D721Med (cell line): Measurements from ENCODE around the gene ZBED4.

Source experiments
- DNase-seq: peaks from one replicate; pipeline ENCODE4 v3.0.0; 2011; ENCODE audit warnings: low spot score; ENCODE audit not compliant: insufficient read length
- FAIRE-seq: peaks from 2 replicates; lab custom pipeline; 2011; peaks lifted over from hg19 to GRCh38; lab: Jason Lieb, UNC
- TF ChIP-seq, protein P1 (sequence below): IDR thresholded peaks from 2 replicates; pipeline ENCODE4 v1.5.1; 2012; ENCODE audit warnings: mild to moderate bottlenecking, control low read depth; ENCODE audit not compliant: insufficient read depth; ENCODE audit errors: missing control alignments

ZBED4 gene

DNA sequence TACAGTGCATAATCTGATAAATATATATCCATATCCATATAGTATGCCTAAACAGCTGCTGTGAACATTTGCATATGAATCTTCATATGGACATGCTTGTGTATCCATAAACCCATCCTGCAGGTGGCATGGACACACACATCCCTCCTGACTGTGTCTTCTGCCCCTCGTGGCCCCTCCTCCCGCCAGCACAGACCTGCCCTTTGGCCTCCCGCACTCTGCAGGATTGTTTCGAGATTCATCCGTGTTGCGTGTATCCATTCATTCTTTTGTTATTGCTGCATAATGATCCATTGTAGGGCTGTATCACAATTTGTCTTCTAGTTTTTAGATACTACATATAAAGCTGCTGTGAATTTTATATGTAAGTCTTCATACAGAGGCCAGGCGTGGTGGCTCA, 24.0 kb downstream of the ZBED4 start:
- no peak for FAIRE-seq
- DNase-seq = no peak
- TF ChIP-seq, protein P1, sequence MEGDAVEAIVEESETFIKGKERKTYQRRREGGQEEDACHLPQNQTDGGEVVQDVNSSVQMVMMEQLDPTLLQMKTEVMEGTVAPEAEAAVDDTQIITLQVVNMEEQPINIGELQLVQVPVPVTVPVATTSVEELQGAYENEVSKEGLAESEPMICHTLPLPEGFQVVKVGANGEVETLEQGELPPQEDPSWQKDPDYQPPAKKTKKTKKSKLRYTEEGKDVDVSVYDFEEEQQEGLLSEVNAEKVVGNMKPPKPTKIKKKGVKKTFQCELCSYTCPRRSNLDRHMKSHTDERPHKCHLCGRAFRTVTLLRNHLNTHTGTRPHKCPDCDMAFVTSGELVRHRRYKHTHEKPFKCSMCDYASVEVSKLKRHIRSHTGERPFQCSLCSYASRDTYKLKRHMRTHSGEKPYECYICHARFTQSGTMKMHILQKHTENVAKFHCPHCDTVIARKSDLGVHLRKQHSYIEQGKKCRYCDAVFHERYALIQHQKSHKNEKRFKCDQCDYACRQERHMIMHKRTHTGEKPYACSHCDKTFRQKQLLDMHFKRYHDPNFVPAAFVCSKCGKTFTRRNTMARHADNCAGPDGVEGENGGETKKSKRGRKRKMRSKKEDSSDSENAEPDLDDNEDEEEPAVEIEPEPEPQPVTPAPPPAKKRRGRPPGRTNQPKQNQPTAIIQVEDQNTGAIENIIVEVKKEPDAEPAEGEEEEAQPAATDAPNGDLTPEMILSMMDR = no peak

DNA sequence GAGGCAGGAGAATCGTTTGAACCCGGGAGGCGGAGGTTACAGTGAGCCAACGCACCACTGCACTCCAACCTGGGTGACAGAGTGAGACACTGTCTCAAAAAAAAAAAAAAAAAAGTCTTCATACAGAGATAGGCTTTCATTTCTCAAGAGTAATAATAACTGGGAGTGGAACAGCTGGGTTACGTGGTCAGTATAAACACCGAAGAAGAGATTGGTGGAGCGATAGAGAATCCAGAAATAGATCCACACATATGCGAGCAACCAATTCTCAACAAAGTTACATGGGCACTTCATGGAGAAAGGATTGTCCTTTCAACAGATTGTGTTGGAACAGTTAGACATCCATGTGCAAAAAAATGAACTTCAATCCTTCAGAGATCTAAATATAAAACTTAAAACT, 24.6 kb downstream of the ZBED4 start:
- FAIRE-seq = no peak
- no peak for DNase-seq
- TF ChIP-seq, protein P1 = no peak

DNA sequence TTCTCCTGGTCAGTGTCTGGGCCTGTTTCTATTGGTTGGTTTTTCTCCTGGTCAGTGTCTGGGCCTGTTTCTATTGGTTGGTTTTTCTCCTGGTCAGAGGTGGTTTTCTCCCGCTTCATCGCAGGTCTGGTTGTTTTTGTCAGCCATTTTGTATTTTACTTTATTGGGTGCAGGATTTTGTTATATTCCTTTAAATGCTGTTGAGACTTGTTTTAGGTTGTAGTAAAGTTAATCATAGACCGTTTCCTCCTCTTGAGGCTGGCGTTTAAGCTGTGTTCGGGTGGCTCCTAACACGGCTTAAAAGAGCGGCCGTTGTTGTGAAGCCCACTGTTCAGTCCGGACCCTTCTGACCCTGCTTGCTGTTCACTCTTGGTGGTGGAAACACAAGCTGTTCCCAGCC, 26.2 kb downstream of the ZBED4 start:
- no peak for FAIRE-seq
- DNase-seq = no peak
- TF ChIP-seq, protein P1 = no peak

GRCh38 chr22:49880281-49880680, 26.6 kb downstream of the ZBED4 start:
- FAIRE-seq (no peak), DNase-seq (no peak)
- TF ChIP-seq, protein P1 = no peak

GRCh38 chr22:49881856-49882255, 28.2 kb downstream of the ZBED4 start:
- DNase-seq (no peak), FAIRE-seq (no peak)

DNA sequence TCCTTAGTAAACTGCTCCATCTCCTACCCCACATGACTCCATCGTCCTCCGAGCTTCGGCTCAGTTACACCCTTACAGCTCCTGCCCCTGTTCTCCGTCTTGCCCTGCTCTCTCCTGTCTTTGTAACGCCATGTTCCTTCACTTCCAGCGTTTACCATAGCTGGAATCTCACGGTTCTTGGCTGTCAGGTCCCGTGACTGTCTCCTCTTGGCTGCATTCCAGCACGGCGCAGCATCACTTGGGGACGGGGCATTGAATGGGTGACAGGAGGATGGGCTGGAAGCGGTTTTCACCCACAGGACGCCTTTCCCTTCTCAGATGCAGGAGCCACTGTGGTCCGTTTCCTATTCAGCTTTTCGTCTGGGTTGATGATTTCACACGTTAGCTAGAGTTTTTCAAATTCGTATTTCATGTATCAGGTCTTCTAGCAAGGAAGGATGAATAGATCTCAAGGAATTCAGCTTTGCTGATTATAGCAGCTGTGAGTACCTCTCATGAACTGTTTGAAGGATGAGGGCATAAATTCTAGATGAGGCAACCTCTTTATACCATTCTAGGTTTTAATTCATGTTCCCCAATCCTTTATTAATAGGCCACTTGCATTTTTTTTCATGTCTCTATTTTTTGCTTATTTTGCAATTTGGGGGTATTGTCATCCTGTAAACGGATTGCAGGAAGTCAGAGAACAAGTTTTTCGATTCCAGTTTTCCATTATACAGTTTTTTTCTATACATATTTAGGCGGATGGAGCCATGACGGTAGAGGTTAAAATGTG, 29.1 kb downstream of the ZBED4 start:
- TF ChIP-seq, protein P1 = no peak
- no peak for FAIRE-seq
- no peak for DNase-seq

More at GRCh38 chr22:49881856-49882255, 28.2 kb downstream of the ZBED4 start:
- TF ChIP-seq, protein P1 = no peak

DNA sequence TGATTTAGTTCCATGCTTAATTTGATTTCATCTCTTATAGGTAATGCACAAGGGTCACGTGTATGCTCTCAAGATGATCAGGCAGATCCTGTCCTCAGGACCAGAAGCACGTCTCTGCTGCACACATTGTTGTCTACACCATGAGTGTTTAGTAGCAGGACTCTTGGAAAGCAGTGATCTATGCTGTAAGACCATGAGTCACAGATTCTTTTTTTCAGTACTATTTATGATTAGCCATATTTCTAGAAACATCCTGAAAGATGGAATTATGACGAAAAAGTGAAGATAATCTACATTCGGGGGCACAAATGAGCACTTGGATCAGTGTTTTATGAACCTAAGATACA, 29.6 kb downstream of the ZBED4 start:
- FAIRE-seq (no peak), DNase-seq (no peak)
- TF ChIP-seq, protein P1 = no peak
